ENCODE data around the gene OR52A5.

The OR52A5 gene

DNA sequence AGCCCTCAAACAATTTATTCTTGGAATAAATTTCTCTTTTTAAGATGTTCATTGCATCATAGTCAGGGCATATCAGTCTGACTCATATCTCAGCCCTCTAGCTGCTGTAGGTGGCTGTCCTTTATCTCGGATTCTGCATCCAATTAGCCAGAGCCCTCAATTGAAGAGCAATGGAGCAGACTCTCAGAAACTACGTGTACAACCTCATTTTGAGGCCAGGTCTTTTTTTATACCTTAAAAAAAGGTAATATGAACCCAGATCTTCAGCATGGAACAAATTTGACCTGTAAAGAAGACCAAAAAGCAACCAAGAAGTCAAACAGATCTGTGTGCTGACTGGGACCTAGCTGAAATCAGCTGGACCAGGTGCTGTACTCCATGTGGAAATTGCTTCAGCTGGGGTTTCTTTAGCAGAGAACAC is 8.7 kb downstream of the OR52A5 start:
- TF ChIP-seq, protein P1, sequence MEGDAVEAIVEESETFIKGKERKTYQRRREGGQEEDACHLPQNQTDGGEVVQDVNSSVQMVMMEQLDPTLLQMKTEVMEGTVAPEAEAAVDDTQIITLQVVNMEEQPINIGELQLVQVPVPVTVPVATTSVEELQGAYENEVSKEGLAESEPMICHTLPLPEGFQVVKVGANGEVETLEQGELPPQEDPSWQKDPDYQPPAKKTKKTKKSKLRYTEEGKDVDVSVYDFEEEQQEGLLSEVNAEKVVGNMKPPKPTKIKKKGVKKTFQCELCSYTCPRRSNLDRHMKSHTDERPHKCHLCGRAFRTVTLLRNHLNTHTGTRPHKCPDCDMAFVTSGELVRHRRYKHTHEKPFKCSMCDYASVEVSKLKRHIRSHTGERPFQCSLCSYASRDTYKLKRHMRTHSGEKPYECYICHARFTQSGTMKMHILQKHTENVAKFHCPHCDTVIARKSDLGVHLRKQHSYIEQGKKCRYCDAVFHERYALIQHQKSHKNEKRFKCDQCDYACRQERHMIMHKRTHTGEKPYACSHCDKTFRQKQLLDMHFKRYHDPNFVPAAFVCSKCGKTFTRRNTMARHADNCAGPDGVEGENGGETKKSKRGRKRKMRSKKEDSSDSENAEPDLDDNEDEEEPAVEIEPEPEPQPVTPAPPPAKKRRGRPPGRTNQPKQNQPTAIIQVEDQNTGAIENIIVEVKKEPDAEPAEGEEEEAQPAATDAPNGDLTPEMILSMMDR (IDR thresholded peaks at IDR 0.05; ENCODE audit: control insufficient read depth, insufficient read depth, low read depth, low read length, missing control alignments), result no peak
- DNase-seq (ENCODE audit: low read depth), result no peak
- no peak overlapping the region for H3K4me3 ChIP-seq (ENCODE audit: control insufficient read depth, low read depth, low read length)

DNA sequence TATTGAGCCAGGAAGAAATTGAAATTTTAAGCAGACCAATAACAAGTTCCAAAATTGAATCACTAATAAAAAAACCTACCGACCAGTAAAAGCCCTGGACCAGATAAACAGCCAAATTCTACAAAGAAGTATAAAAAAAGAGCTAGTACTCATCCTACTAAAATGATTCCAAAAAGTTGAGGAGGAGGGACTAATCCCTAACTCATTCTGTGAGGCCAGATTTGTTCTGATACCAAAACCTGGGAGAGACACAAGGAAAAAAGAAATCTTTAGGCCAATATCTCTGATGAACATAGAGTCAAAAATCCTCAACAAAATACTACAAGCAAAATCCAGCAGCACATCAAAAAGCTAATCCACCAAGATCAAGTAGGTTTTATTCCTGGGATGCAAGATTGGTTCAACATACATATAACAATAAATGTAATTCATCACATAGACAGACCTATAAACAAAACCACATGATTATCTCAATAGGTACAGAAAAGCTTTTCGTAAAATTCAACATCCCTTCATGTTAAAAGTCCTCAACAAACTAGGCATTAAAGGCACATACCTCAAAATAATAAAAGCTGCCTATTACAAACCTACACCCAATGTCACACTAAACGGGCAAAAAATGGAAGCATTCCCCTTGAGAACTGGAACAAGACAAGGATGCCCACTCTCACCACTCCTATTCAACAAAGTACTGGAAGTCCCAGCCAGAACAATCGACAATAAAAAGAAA is 13.1 kb downstream of the OR52A5 start:
- TF ChIP-seq, protein P1 (IDR thresholded peaks at IDR 0.05; ENCODE audit: control insufficient read depth, insufficient read depth, low read depth, low read length, missing control alignments), result no peak
- H3K4me3 ChIP-seq (ENCODE audit: control insufficient read depth, low read depth, low read length), result no peak overlapping the region
- DNase-seq (ENCODE audit: low read depth), result no peak

DNA sequence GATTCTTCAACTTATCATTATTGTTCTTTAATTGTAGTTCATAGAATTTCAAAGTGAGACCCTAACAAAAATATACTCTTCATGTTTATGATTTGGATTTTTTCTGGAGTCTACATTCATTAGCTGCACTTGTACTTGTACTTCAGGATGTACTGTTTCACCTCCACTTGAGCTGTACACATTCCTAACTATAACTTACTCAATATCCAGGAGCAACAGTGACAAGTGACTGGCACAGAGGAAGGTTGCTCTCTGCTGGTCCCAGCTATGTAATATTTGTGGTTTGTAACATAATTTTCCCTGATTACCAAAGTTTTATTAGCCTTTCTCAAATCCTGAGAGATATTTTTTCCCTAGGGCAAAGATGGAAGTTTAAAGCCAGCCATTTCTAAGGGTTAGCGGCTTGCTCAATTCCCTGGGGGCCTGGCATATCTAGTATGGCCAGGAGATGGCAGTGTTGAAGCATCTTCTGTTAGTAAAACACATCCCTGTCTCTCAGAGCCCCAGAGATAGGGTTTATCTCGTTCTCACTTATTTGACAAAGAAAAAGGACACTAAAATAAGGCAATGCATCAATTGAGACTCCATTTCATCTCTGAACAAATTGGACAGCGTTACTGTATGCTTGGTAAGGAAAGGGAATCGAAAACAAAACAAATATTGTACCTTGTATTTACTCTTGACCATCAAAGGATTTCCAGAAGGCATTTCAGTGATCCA is 14.2 kb downstream of the OR52A5 start:
- peak; percentile 34 for DNase-seq (ENCODE audit: low read depth)
- TF ChIP-seq, protein P1 (IDR thresholded peaks at IDR 0.05; ENCODE audit: control insufficient read depth, insufficient read depth, low read depth, low read length, missing control alignments), result peak; percentile 79
- H3K4me3 ChIP-seq (ENCODE audit: control insufficient read depth, low read depth, low read length), result no peak overlapping the region

DNA sequence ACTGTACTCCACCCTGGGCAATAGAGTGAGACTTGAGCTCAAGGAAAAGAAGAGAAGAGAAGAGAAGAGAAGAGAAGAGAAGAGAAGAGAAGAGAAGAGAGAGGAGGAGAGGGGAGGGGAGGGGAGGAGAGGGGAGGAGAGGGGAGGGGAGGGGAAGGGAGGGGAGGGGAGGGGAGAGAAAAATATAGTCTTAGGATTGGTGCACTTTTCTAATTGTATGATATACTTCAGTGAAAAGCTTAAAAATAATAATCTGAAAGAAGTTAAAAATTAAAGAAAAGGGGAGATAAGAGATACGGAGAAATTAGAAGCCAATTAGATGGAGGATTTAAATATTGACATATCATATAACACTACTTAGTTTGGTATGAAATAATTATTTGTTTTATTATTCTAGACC is 19.3 kb downstream of the OR52A5 start:
- TF ChIP-seq, protein P1 (IDR thresholded peaks at IDR 0.05; ENCODE audit: control insufficient read depth, insufficient read depth, low read depth, low read length, missing control alignments), result no peak
- DNase-seq (ENCODE audit: low read depth), result no peak
- H3K4me3 ChIP-seq (ENCODE audit: control insufficient read depth, low read depth, low read length), result no peak overlapping the region

DNA sequence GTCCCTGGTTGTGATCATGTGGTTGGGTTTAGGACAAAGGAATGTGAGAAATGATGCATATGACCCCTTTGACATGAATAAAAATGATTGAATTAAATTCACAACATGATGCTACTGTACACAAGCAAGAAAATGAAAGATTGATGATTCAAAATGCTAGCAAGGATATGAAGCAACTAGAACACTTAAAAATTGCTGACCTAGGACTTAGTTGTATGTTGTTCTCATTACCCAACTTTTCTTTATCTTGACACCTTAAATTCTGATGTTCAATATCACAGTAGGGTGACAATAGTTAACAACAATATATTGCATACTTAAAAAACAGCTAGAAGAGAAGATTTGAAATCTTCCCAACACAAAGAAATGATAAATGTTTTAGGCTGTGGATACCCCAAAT is 20.6 kb downstream of the OR52A5 start:
- no peak overlapping the region for H3K4me3 ChIP-seq (ENCODE audit: control insufficient read depth, low read depth, low read length)
- no peak for DNase-seq (ENCODE audit: low read depth)
- TF ChIP-seq, protein P1 (IDR thresholded peaks at IDR 0.05; ENCODE audit: control insufficient read depth, insufficient read depth, low read depth, low read length, missing control alignments), result no peak

- TF ChIP-seq, protein P1 (IDR thresholded peaks at IDR 0.05; ENCODE audit: control insufficient read depth, insufficient read depth, low read depth, low read length, missing control alignments), result no peak
- no peak overlapping the region for H3K4me3 ChIP-seq (ENCODE audit: control insufficient read depth, low read depth, low read length)
- DNase-seq (ENCODE audit: low read depth), result no peak
Observed at GRCh38 chr11:5115339-5115738, 22.8 kb downstream of the OR52A5 start.
